Lower lobe of right lung (tissue), 2 donors: ENCODE data around the gene CHEK1. TPM values are rescaled to one million over a fixed set of nuclear protein-coding genes. Genes with fewer than 3 reads are reported as not detected.

ENCODE experiments used
- ATAC-seq, 2 donors: fragments of 200-7000 bp; cut with Tn5 transposase; one replicate each; pipeline ENCODE4 v1.9.1; 2020 to 2022; ENCODE audit warnings: mild to moderate bottlenecking in 2 of 2, moderate library complexity in 2 of 2
- DNase-seq: peaks from one replicate; pipeline ENCODE4 v3.0.0-alpha.2; 2020
- H3K27ac ChIP-seq: fragments of 200-600 bp; one replicate; pipeline ENCODE4 v1.8.0; 2022
- H3K27me3 ChIP-seq: fragments of 200-600 bp; one replicate; pipeline ENCODE4 v1.8.0; 2022; ENCODE audit warnings: low read depth
- H3K36me3 ChIP-seq: fragments of 200-600 bp; one replicate; pipeline ENCODE4 v1.8.0; 2022; ENCODE audit warnings: mild to moderate bottlenecking
- H3K4me1 ChIP-seq: fragments of 200-600 bp; one replicate; pipeline ENCODE4 v1.8.0; 2022
- H3K4me3 ChIP-seq: fragments of 200-600 bp; one replicate; pipeline ENCODE4 v1.8.0; 2022; ENCODE audit warnings: mild to moderate bottlenecking
- H3K9me3 ChIP-seq: fragments of 200-600 bp; one replicate; pipeline ENCODE4 v1.8.0; 2022
- CTCF ChIP-seq: fragments of 200-600 bp; IDR thresholded peaks from one replicate; pipeline ENCODE4 v1.8.0; 2022; ENCODE audit warnings: antibody characterized with exemption, mild to moderate bottlenecking
- intact Hi-C: fragments of 100-400 bp; cut with DNase I; formaldehyde crosslinking; loops from one replicate; pipeline ENCODE4 v1.11.0; 2022
- total RNA-seq: library from RNA; stranded (reverse); fragmentation: NEBNext Ultra II Directional; extraction: Animal tissue kit (Norgen Biotek cat#: 25700); gene quantifications from one replicate; pipeline ENCODE4 v1.2.1, GENCODE V29; 2021
- donor health status: DM: no; HTN: yes; CAD: no; lungs with severe emphysema.

Gene CHEK1
- total RNA-seq, 1 donor from 2014 or later: 3.5 TPM

- H3K4me1 ChIP-seq: no peaks in the 10 kb centered on the region
- intact Hi-C loops: no loop called here
- ATAC-seq (no peak), DNase-seq (no peak)
- no peak overlapping the region for H3K27ac ChIP-seq
- no peak overlapping the region for H3K4me3 ChIP-seq
- no peak for TF ChIP-seq CTCF
- no peaks in the 10 kb centered on the region for H3K36me3 ChIP-seq
- H3K9me3 ChIP-seq: no peaks in the 10 kb centered on the region
- H3K27me3 ChIP-seq: no peaks in the 10 kb centered on the region
Measured at GRCh38 chr11:125670172-125670571, 45.2 kb downstream of the CHEK1 start.

- Histone ChIP-seq H3K36me3 (no peaks in the 10 kb centered on the region), H3K4me1 (no peaks in the 10 kb centered on the region), H3K4me3 (no peak overlapping the region), H3K27me3 (no peaks in the 10 kb centered on the region), H3K27ac (no peak overlapping the region), H3K9me3 (no peaks in the 10 kb centered on the region)
- ATAC-seq (no peak), DNase-seq (no peak)
- intact Hi-C loops: no loop called here
- no peak for TF ChIP-seq CTCF
Measured at GRCh38 chr11:125671561-125671960, 46.6 kb downstream of the CHEK1 start.

DNA sequence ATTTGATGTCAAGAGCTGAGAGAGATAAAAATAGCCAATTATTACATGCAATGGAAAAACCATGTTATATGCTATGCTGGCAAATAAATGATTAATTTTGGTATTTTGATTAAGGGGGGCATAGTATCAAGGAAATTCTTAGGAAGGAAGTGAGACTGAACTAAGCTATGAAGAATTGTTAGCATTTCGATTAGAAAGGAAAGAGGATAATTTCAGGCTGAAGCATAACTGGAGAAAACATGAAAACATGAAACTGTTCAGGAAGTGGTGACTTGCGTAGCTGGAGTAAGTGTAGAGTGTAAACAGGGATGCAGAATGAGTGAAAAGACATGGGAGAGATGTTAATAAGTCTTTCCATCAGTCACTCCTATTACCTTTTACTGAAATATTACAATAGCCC is 49.2 kb downstream of the CHEK1 start:
- no peak overlapping the region for H3K4me3 ChIP-seq
- DNase-seq: no peak
- no peaks in the 10 kb centered on the region for H3K36me3 ChIP-seq
- intact Hi-C loops: no loop called here
- no peak for TF ChIP-seq CTCF
- H3K27me3 ChIP-seq: no peaks in the 10 kb centered on the region
- H3K27ac ChIP-seq: no peak overlapping the region
- ATAC-seq: no peak
- no peaks in the 10 kb centered on the region for H3K4me1 ChIP-seq
- no peaks in the 10 kb centered on the region for H3K9me3 ChIP-seq

DNA sequence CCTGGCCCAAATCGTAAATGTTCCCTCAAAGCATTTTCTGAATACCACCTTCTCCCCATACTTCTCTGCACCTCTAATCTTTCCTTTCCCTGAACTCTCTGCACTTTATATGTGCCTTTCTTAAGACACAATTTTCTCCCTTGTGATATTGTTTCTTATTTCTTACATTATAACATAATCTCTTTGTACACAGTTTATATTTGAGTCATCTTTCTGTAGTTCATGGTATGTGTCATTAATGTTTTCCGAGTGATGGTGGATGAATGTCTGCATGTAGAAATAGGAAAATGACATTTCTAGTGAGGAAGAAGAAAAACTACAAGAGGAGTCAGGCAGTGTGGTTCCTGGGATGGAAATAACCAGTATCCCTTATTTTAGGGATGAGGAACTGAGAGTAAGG is 50.2 kb downstream of the CHEK1 start:
- DNase-seq (no peak), ATAC-seq (no peak)
- H3K4me1 ChIP-seq: no peaks in the 10 kb centered on the region
- H3K27me3 ChIP-seq: no peaks in the 10 kb centered on the region
- H3K4me3 ChIP-seq: no peak overlapping the region
- TF ChIP-seq CTCF: no peak
- no peaks in the 10 kb centered on the region for H3K9me3 ChIP-seq
- intact Hi-C loops: no loop called here
- H3K36me3 ChIP-seq: no peaks in the 10 kb centered on the region
- no peak overlapping the region for H3K27ac ChIP-seq

- ATAC-seq: no peak
- H3K36me3 ChIP-seq: no peaks in the 10 kb centered on the region
Measured at GRCh38 chr11:125679397-125679796, 54.4 kb downstream of the CHEK1 start.

More at GRCh38 chr11:125679397-125679796, 54.4 kb downstream of the CHEK1 start:
- H3K27me3 ChIP-seq: no peaks in the 10 kb centered on the region
- TF ChIP-seq CTCF: no peak
- no peak overlapping the region for H3K27ac ChIP-seq
- H3K9me3 ChIP-seq: no peaks in the 10 kb centered on the region
- no peaks in the 10 kb centered on the region for H3K4me1 ChIP-seq
- intact Hi-C loops: no loop called here
- DNase-seq: no peak
- H3K4me3 ChIP-seq: no peak overlapping the region
